ENCODE results near the gene CFAP54.
"Not testable (repeated sequence)": the region's sequence is repeated elsewhere in the genome, so short reads cannot be mapped to it uniquely, and the experiment has no call there.

CFAP54 gene

GRCh38 chr12:96669786-96670185 lies 180.4 kb downstream of the CFAP54 start:
- TF ChIP-seq CTCF (conservative IDR thresholded peaks at IDR 0.05; ENCODE audit: low read depth): no peak
- ChIA-PET POLR2A (ENCODE audit: low non-redundant PET) (interaction anchor here (0.6 kb wide), 1 partner anchor 21 kb away, joined by 3 read pairs; no protein-coding TSS in a partner anchor), CTCF (no interaction called here)
- no peak for DNase-seq (ENCODE audit: low spot score)
- H3K27ac ChIP-seq: no peak overlapping the region

GRCh38 chr12:96670334-96670899 lies 181.0 kb downstream of the CFAP54 start:
- no peak for DNase-seq (ENCODE audit: low spot score)
- no peak for TF ChIP-seq CTCF (conservative IDR thresholded peaks at IDR 0.05; ENCODE audit: low read depth)
- no peak overlapping the region for H3K27ac ChIP-seq
- ChIA-PET CTCF (interaction anchor here (0.6 kb wide), 1 partner anchor 15 kb away, joined by 4 read pairs; no protein-coding TSS in a partner anchor), POLR2A (ENCODE audit: low non-redundant PET) (no interaction called here)

- POLR2A ChIA-PET (ENCODE audit: low non-redundant PET); DNase-seq (ENCODE audit: low spot score); CTCF ChIA-PET; H3K27ac ChIP-seq: not testable (repeated sequence)
These were observed 186.1 kb downstream of the CFAP54 start for GRCh38 chr12:96675519-96675918.

GRCh38 chr12:96677363-96677762 lies 188.0 kb downstream of the CFAP54 start:
- ChIA-PET CTCF (interaction anchor here (0.6 kb wide), 1 partner anchor 1514 kb away, joined by 5 read pairs; no protein-coding TSS in a partner anchor), POLR2A (ENCODE audit: low non-redundant PET) (no interaction called here)
- DNase-seq (ENCODE audit: low spot score): no peak
- no peak for TF ChIP-seq CTCF (conservative IDR thresholded peaks at IDR 0.05; ENCODE audit: low read depth)
- H3K27ac ChIP-seq: no peak overlapping the region

- CTCF ChIA-PET: no interaction called here
- no peak overlapping the region for H3K27ac ChIP-seq
- POLR2A ChIA-PET (ENCODE audit: low non-redundant PET): no interaction called here
- TF ChIP-seq CTCF (conservative IDR thresholded peaks at IDR 0.05; ENCODE audit: low read depth): no peak
- no peak for DNase-seq (ENCODE audit: low spot score)
These were observed 198.3 kb downstream of the CFAP54 start for GRCh38 chr12:96687719-96688118.

- no peak overlapping the region for H3K27ac ChIP-seq
- POLR2A ChIA-PET (ENCODE audit: low non-redundant PET): no interaction called here
- no peak for TF ChIP-seq CTCF (conservative IDR thresholded peaks at IDR 0.05; ENCODE audit: low read depth)
- CTCF ChIA-PET: no interaction called here
- DNase-seq (ENCODE audit: low spot score): no peak
These were observed 209.1 kb downstream of the CFAP54 start for GRCh38 chr12:96698521-96698920.

GRCh38 chr12:96698965-96699364 lies 209.6 kb downstream of the CFAP54 start:
- H3K27ac ChIP-seq: no peak overlapping the region
- DNase-seq (ENCODE audit: low spot score): no peak
- POLR2A ChIA-PET (ENCODE audit: low non-redundant PET): no interaction called here
- no peak for TF ChIP-seq CTCF (conservative IDR thresholded peaks at IDR 0.05; ENCODE audit: low read depth)
- CTCF ChIA-PET: no interaction called here
